Endothelial cell of umbilical vein (primary cell): ENCODE data around the gene SCAMP2. TPM values are rescaled to one million over a fixed set of nuclear protein-coding genes. Genes with fewer than 3 reads are reported as not detected.

ENCODE experiments used
- BruUV-seq: library from RNA; stranded (reverse); fragments of 400-500 nt; replicated peaks from 2 replicates; lab custom pipeline; 2021; lab: Mats Ljungman, UMichigan
- CTCF ChIA-PET: fragments of 300-600, 350-600 bp; sonication (Branson Sonifier 250); formaldehyde crosslinking; loops from one replicate; lab custom pipeline; 2021; ENCODE audit warnings: antibody characterized with exemption, inconsistent platforms; lab: Charles Lee
- POLR2A ChIA-PET: fragments of 300-600, 350-600 bp; sonication (Branson Sonifier 250); formaldehyde crosslinking; loops from one replicate; lab custom pipeline; 2021; ENCODE audit warnings: antibody characterized with exemption, inconsistent platforms; lab: Charles Lee
- DNase-seq: peaks from one replicate; pipeline ENCODE4 v3.0.0-alpha.2; 2011; ENCODE audit warnings: low read depth, low spot score
- FAIRE-seq: peaks from 2 replicates; lab custom pipeline; 2011; peaks lifted over from hg19 to GRCh38; lab: Jason Lieb, UNC
- H2AFZ ChIP-seq: 2 replicates; pipeline ENCODE4 v1.6.0; 2012; ENCODE audit warnings: low read depth, low read length, control low read depth, inconsistent platforms
- H3K27ac ChIP-seq: 2 replicates; pipeline ENCODE4 v1.5.1; 2011; ENCODE audit warnings: low read depth, mild to moderate bottlenecking, control low read depth, low read length, moderate library complexity; ENCODE audit not compliant: insufficient read depth
- H3K27me3 ChIP-seq, 2 experiments: 2 replicates each; pipeline versions ENCODE4 v1.6.0 to v1.6.1; 2011; ENCODE audit warnings: low read length in 2 of 2, mixed read lengths in 1 of 2; ENCODE audit not compliant: control insufficient read depth in 2 of 2, insufficient read depth in 2 of 2
- H3K36me3 ChIP-seq, 2 experiments: 2 replicates in 1 of 2; 3 replicates in 1 of 2; pipeline ENCODE4 v1.5.1; 2011; ENCODE audit warnings: low read length in 2 of 2, mild to moderate bottlenecking in 1 of 2, moderate library complexity in 1 of 2; ENCODE audit not compliant: control insufficient read depth in 2 of 2, insufficient read depth in 2 of 2; ENCODE audit errors: extremely low read depth in 1 of 2
- H3K4me1 ChIP-seq: 3 replicates; pipeline ENCODE4 v1.5.1; 2011; ENCODE audit warnings: mild to moderate bottlenecking, low read length; ENCODE audit not compliant: control insufficient read depth, insufficient read depth; ENCODE audit errors: extremely low read depth
- H3K4me2 ChIP-seq: 2 replicates; pipeline ENCODE4 v1.6.1; 2011; ENCODE audit warnings: low read length, control low read depth, mixed read lengths; ENCODE audit not compliant: insufficient read depth
- H3K4me3 ChIP-seq, 3 experiments: fragments of 200-600 bp in 1 of 3; sonication (generic), shearing (Covaris generic) in 1 of 3; replicated peaks in 1 of 3; 2 replicates each; pipeline ENCODE4 v1.5.1; 2011 to 2016; ENCODE audit warnings: control low read depth in 3 of 3, low read length in 3 of 3, mild to moderate bottlenecking in 2 of 3, inconsistent platforms in 1 of 3, low read depth in 1 of 3, moderate library complexity in 1 of 3; ENCODE audit not compliant: insufficient read depth in 1 of 3
- H3K79me2 ChIP-seq: 2 replicates; pipeline ENCODE4 v1.6.0; 2012; ENCODE audit warnings: low read length, inconsistent platforms; ENCODE audit not compliant: control insufficient read depth, insufficient read depth
- H3K9ac ChIP-seq: replicated peaks from 2 replicates; pipeline ENCODE3; 2011; ENCODE audit warnings: low read length, control low read depth; ENCODE audit not compliant: insufficient read depth; ENCODE audit errors: extremely low read depth
- H3K9me1 ChIP-seq: replicated peaks from 3 replicates; pipeline ENCODE4 v1.6.0; 2011; ENCODE audit warnings: mild to moderate bottlenecking, low read length; ENCODE audit not compliant: control insufficient read depth, insufficient read depth; ENCODE audit errors: extremely low read depth
- H3K9me3 ChIP-seq: replicated peaks from 2 replicates; pipeline ENCODE4 v1.5.1; 2012; ENCODE audit warnings: low read length, inconsistent platforms; ENCODE audit not compliant: control insufficient read depth, insufficient read depth
- H4K20me1 ChIP-seq: replicated peaks from 2 replicates; pipeline ENCODE3; 2011; ENCODE audit warnings: mild to moderate bottlenecking, low read length; ENCODE audit not compliant: control insufficient read depth, insufficient read depth; ENCODE audit errors: extremely low read depth
- CTCF ChIP-seq, 2 donors: IDR thresholded peaks; 1 replicate in 1 of 2; 2 replicates in 1 of 2; pipeline ENCODE4 v1.5.1; 2011; ENCODE audit warnings: low read length in 2 of 2, mild to moderate bottlenecking in 2 of 2, moderate library complexity in 2 of 2, control low read depth in 1 of 2, inconsistent platforms in 1 of 2, low read depth in 1 of 2; ENCODE audit not compliant: insufficient read depth in 1 of 2; ENCODE audit errors: extremely low read depth in 1 of 2
- EZH2 ChIP-seq: IDR thresholded peaks from 2 replicates; pipeline ENCODE4 v1.6.1; 2012; ENCODE audit warnings: borderline replicate concordance, low read depth, mild to moderate bottlenecking, moderate library complexity, low read length, inconsistent platforms; ENCODE audit not compliant: severe bottlenecking
- FOS ChIP-seq: IDR thresholded peaks from 2 replicates; pipeline ENCODE4 v1.6.1; 2011; ENCODE audit warnings: mild to moderate bottlenecking, low read length, moderate library complexity, borderline replicate concordance; ENCODE audit not compliant: insufficient read depth
- GATA2 ChIP-seq: IDR thresholded peaks from 2 replicates; pipeline ENCODE4 v1.7.0; 2011; ENCODE audit warnings: low read depth, mild to moderate bottlenecking, moderate library complexity, mixed read lengths, low read length; ENCODE audit not compliant: insufficient read length, insufficient read depth
- JUN ChIP-seq: IDR thresholded peaks from 2 replicates; pipeline ENCODE4 v1.6.1; 2011; ENCODE audit warnings: borderline replicate concordance, low read depth; ENCODE audit not compliant: insufficient read length, insufficient read depth
- MAX ChIP-seq: IDR thresholded peaks from 2 replicates; pipeline ENCODE4 v1.6.1; 2011; ENCODE audit not compliant: insufficient read depth, insufficient read length
- MYC ChIP-seq: IDR thresholded peaks from one replicate; pipeline ENCODE4 v1.6.1; 2011; ENCODE audit warnings: mild to moderate bottlenecking, low read depth, low read length
- POLR2A ChIP-seq: IDR thresholded peaks from 2 replicates; pipeline ENCODE4 v1.6.1; 2012; ENCODE audit warnings: low read depth, mild to moderate bottlenecking, control low read depth, low read length
- POLR2AphosphoS5 ChIP-seq: IDR thresholded peaks from 2 replicates; pipeline ENCODE4 v1.6.1; 2012; ENCODE audit warnings: low read depth, mild to moderate bottlenecking, control low read depth, low read length, moderate library complexity; ENCODE audit not compliant: insufficient read depth
- dilution Hi-C: fragments of 300-500 bp; cut with MboI; formaldehyde crosslinking; loops from one replicate; pipeline ENCODE4 v1.15.0; 2019; ENCODE audit warnings: low sequenced_read_pairs; ENCODE audit not compliant: extremely low pct_ligation_motif_present
- intact Hi-C: fragments of 100-400 bp; cut with micrococcal nuclease; formaldehyde crosslinking; loops from one replicate; pipeline ENCODE4 v1.10.0; 2022
- polyA plus RNA-seq, 4 experiments: library from polyadenylated mRNA; depleted of rRNA in 3 of 4; stranded (reverse) in 3 of 4; unstranded in 1 of 4; fragments of >200 nt; gene quantifications; 2 replicates each; pipeline versions ENCODE4 v1.2.1 to v1.2.3, GENCODE V29; 2011 to 2012; ENCODE audit warnings: missing spikeins in 1 of 4
- total RNA-seq: library from RNA; stranded (reverse); gene quantifications from 2 replicates; pipeline ENCODE4 v1.2.3, GENCODE V29; 2021

The SCAMP2 gene
- total and polyA plus RNA-seq, 2 donors (not counting 3 experiments of a cell fraction or from before 2014, with no cell fraction given): 67.3 to 256 TPM

- CTCF ChIA-PET: interaction anchor here (0.7 to 6.9 kb wide), 2 partner anchors 12 to 144 kb away, joined by 3 to 35 read pairs; no protein-coding TSS in a partner anchor
- Histone ChIP-seq H3K9me1 (no peaks in the 10 kb centered on the region), H3K9me3 (no peaks in the 10 kb centered on the region), H4K20me1 (no peaks in the 10 kb centered on the region), H3K4me3 (no peak overlapping the region), H3K79me2 (no peaks in the 10 kb centered on the region), H2AFZ (no peak overlapping the region), H3K9ac (no peak overlapping the region), H3K4me1 (no peaks in the 10 kb centered on the region), H3K36me3 (peaks cover 3 to 9% of the 10 kb centered on the region in 2 experiments), H3K4me2 (no peak overlapping the region), H3K27ac (no peak overlapping the region), H3K27me3 (no peaks in the 10 kb centered on the region)
- TF ChIP-seq POLR2AphosphoS5: no peak
- no peak for TF ChIP-seq FOS
- TF ChIP-seq JUN: no peak
- no peak for TF ChIP-seq GATA2
- no peak for TF ChIP-seq MAX
- no peak for TF ChIP-seq POLR2A
- no peak for TF ChIP-seq CTCF (IDR thresholded peaks at IDR 0.05; ENCODE audit: extremely low read depth in 1 of 2, insufficient read depth in 1 of 2, low read depth in 1 of 2, low read length in 2 of 2)
- no peak for TF ChIP-seq EZH2
- no peak for TF ChIP-seq MYC
- no TSS peak for BruUV-seq
- DNase-seq (no peak), FAIRE-seq (no peak)
- POLR2A ChIA-PET: no interaction called here
- intact Hi-C loops (no loop called here), dilution Hi-C loops (no loop called here)
Measured at GRCh38 chr15:74913041-74913440, 39.9 kb upstream of the SCAMP2 start.
